Right lobe of liver (tissue), 4 donors: ENCODE measurements around the gene CCDC178.

Experiments
- CTCF ChIP-seq, 4 donors: fragments of 200-600 bp in 3 of 4; fragments of 450-650 bp in 1 of 4; IDR thresholded peaks; one replicate each; pipeline versions ENCODE4 v1.5.1 to v1.8.0; 2016 to 2022; ENCODE audit warnings: antibody characterized with exemption in 4 of 4, mild to moderate bottlenecking in 2 of 4
- POLR2A ChIP-seq: fragments of 450-650 bp; IDR thresholded peaks from one replicate; pipeline ENCODE4 v1.6.1; 2017; ENCODE audit warnings: antibody characterized with exemption, mild to moderate bottlenecking
- donor health status: DM: no; HTN: no; CAD: no.
- donor health status: DM: no; HTN: no; CAD: no.
- donor health status: DM: no; HTN: yes; CAD: no.

- TF ChIP-seq POLR2A: no peak
- no peak for TF ChIP-seq CTCF (IDR thresholded peaks at IDR 0.05)
These were observed 307.9 kb downstream of the CCDC178 start for GRCh38 chr18:33132657-33133056.
